HG03354 (cell line): ENCODE data around the gene LYL1.
A peak's percentile ranks its signal among the peaks of the same experiment; 100 is the strongest.

Experiments used
- ATAC-seq: cut with Tn5 transposase; IDR thresholded peaks from one replicate; pipeline ENCODE4 v1.9.1; 2021; ENCODE audit warnings: mild to moderate bottlenecking; ENCODE audit not compliant: unreplicated experiment, poor library complexity, severe bottlenecking

The LYL1 gene

GRCh38 chr19:13060964-13061927, 41.4 kb downstream of the LYL1 start:
- peak; percentile 75 for ATAC-seq

- ATAC-seq: no peak
These were observed 42.3 kb downstream of the LYL1 start for GRCh38 chr19:13060233-13060963.

DNA sequence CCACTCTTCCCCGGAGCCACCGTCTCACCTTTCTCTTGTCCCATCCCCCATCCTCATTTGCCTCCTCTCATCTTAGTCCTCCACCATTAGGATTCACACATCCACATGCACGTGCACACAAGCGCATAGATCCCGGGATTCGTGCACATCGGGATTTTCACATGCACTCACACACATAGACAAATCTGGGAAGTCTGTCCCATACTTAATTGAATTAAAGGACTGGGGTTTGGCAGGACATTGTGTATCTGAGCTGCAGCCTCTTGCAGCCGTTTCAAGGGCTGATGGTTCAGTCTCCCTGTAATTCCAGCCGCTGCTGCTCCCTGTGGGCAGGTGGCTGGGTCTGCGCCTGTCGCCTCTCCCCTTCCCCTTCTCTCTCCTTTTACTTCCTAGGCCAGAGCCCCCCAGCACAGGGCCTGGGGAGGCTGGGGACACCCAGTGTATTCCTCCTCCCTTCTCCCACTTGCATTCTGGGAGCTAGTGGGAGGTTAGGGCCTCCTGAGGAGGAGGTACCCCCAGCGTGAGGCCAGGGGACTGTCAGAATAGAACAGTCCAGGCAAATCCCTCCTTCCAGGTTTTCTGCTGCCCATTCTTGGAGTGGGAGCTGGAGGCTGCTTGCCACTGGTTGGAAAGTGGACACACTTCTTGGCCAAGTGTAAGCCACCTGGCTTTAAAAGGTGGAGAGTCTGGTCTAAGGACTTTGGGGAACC, 43.6 kb downstream of the LYL1 start:
- no peak for ATAC-seq

DNA sequence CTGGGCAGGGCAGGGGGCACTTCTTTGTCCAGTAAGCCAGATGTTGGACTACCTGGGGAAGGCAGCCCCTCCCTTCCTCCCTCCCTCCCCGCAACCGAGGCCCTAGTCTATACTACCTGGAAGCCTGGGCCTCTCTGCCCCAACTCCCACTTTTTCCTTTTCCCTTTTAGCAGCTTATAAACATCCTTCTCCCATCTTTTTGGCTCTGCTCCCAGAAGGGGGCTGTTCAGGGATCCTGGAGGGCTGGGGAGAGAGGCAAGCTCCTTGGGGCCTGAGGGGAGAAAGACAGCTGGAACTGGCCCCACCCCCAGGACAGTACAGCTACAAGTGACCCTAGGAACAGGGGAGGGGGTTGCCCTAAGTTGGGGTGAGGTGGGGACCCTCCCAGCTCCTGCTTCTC, 44.9 kb downstream of the LYL1 start:
- ATAC-seq: no peak

GRCh38 chr19:13057147-13057572, 45.5 kb downstream of the LYL1 start:
- no peak for ATAC-seq

DNA sequence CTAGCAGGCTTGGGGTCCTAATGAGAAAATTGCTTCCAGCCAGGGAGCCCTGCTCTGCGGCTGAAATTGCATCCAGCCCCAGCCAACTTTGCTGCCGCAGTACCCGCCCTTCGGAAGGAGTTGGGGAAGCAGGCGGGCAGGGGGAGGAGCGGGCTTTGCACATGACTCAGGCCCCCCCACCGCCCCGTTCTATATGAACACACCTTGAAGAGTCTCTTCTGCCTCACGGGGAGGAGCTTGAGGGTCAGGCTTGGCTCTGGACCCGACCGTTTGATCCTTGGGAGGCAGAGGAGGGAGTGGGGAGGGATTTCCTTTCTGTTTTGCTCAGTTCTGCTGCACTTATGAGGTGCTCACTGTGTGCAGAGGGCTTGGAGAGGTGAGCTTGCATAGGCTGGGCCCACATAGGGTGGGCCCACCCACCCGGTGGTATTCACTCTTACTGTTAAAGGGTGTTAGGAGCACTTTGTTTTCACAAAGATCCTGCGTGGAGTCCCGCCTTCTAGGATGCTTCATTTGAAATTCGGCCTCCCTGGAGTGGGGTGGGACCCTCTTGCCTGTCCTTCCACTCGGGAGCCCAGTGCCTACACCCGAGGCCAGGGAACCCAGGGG, 46.5 kb downstream of the LYL1 start:
- no peak for ATAC-seq

DNA sequence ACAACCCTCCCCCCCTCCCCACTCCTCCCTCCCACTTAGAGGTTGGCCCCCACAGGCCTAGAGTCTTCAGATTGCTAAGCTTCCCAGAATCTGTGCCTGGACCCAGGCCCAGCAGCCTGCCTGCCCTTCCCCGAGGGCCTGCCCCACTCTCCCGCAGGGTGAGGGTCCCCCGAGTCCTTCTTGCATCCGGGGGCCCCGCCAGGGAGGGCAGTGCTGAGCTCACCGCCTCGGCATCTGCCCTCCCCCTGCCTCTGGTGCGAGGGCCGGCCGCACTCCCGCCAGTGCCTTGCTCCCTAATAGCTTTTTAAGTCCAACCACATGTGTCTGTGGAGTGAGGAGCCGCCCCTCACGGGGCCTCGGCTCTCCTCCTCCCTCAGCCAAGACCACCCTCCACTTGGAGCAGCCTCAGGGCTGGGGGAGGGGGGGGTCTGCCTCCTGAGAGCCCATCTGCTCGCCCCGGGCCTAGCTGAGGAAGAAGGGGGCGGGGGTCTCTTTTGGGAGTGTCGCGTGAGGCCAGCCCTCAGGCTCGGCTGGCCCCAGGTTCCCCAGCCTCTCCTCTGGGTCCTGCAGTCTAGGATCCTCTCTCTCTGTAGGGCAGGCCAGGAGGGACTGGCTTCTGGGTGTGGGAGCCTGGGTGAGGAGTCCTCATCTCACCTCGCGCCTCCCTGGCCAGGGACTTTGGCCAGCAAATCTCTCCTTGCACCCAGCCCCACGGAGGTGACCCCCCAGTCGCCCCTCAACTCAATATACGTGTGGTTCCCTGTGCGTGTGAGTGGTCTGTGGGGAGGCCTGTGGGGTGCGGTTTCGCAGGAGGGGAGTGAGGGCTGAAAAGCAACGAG, 47.2 kb downstream of the LYL1 start:
- ATAC-seq: no peak

GRCh38 chr19:13054626-13055212, 47.9 kb downstream of the LYL1 start:
- ATAC-seq: no peak

DNA sequence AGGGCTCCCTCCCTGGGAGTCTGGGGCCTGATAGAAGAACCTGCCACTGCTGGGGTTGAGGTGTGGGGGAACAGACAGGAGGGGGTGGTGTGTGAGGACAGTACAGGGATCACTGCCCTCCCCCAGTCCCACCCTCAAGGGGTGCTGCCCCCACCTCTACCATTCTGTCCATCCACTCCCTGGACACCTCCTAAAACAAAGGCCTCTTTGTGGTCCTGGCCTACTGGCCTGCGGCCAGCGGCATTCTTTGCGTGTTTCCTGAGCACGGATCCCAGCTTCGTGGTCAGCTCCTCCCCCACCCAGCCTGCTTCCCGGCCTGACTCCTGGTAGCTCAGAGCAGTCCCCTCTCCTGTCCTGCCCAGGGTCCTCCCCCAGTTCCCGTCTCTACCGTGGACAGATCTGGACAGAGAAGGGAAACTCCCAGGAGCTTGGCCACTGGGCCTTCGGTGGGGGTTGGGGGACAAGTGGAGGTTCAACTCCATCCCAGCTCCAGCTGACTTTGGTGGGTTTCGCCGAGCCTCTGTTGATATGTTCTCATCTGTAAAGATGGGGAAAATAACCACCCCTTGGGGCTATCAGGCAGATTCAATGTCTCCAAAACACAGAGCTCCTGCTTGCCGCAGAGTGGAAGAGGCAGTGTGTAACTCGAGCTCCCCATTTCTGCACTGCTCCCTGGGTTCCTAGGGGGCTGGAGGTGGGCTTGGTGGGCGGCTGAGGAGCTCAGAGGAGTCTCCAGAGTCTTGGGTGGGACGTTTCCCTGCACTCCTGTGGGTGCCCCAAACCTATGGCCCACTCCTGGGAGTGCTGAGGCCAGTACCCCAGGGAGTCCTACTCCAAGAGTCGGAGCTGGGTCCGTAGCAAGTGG, 48.7 kb downstream of the LYL1 start:
- no peak for ATAC-seq

DNA sequence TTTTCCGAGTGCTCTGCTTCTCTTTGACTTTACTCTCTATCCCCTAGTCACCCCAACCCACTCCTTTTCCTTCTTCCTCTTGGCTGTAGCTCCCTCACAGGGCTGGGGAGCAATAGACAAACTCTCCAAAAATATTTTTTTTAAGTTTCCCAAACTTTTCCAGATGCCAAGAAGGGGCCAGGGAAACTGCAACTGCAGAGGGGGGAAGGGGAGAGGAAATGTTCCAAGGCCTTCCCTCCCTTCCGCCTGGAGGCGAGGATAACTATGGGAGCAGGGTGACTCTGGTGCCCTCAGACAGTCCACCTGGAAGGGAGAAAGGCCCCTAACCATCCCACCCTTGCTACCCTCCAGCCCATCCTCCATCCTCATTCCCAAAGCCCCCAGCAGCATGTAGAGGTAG, 49.4 kb downstream of the LYL1 start:
- ATAC-seq: no peak

DNA sequence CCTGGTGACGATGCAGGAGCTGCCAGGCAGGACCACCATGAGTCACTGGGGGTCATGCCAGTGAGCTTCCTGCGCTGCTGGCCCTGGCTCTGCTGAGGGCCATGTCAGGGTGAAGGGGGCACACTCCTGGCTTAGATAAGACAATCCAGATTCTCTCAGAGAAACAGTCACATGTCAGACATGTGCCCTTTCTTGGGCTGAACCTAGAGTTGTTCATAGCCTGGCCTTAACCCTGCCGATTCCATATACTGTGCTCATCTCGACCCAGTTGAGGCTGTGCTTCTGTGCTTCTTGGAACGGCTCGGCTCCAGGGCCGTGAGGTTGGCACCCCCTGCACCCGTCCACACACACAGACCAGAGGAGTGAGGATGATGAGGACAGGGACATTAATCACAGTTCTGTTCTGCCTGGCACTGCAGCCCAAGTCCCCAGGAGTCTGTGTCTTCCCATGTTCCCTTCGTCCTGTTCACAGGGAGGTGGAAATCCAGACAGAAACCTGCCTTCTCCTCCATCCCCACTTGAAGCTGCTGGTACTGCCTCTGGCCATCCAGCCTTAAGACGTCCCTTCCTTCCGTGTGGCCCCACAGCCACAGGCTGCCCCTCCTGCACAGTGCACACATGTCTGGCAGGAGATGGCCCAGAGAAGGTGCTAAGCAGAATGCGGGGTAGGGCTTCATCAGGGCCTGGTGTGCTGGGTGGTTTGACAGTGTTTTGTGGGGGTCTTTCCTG, 50.0 kb downstream of the LYL1 start:
- ATAC-seq: no peak

DNA sequence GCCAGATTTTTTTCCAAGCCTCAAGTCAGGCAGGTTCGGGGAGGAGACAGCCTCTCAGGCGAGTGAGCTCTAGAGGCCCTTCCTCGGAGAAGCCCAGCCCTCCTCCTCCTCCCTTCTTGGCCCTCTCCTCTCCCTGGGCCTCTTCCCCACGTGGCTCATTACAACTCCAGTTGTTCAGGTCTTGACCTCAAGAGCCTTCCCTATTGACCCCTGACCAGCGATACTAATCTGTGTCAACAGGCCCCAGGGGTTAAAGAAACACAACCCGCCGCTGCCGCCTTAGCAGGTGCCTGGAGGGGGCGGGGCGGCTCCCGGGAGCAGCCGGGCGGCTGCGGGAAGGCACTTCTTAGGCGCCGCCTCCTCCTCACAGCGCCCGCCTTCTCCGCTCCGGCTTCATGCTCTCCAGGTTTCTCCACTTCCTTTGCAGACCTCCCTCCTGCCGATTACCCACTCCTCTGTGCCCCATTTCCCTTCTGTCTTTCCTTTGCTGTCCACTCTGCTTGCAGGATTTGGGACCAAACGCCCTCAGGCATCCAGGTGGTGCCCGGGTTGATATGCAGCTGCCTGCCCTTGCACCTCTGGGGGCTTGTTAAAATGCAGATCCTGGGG, 51.0 kb downstream of the LYL1 start:
- ATAC-seq: no peak

- ATAC-seq: no peak
These were observed 52.4 kb downstream of the LYL1 start for GRCh38 chr19:13050274-13050673.
